Right renal cortex interstitium (tissue), 3 donors: ENCODE data around the gene MYL5. TPM values are rescaled to one million over a fixed set of nuclear protein-coding genes. Genes with fewer than 3 reads are reported as not detected.
"Not testable (repeated sequence)": the region's sequence is repeated elsewhere in the genome, so short reads cannot be mapped to it uniquely, and the experiment has no call there.

Experiments
- DNase-seq, 3 donors: peaks; one replicate each; pipeline ENCODE4 v3.0.0-alpha.2; 2013; ENCODE audit warnings: low read depth in 3 of 3, low spot score in 2 of 3
- polyA plus RNA-seq, 3 donors: library from polyadenylated mRNA; unstranded; fragments of 120-200 nt; gene quantifications; one replicate each; pipeline ENCODE4 v1.2.1, GENCODE V29; 2013; ENCODE audit not compliant: insufficient read length in 3 of 3

MYL5 gene
- polyA plus RNA-seq, 3 donors = 14.1 to 19.6 (median 17.4) TPM

DNA sequence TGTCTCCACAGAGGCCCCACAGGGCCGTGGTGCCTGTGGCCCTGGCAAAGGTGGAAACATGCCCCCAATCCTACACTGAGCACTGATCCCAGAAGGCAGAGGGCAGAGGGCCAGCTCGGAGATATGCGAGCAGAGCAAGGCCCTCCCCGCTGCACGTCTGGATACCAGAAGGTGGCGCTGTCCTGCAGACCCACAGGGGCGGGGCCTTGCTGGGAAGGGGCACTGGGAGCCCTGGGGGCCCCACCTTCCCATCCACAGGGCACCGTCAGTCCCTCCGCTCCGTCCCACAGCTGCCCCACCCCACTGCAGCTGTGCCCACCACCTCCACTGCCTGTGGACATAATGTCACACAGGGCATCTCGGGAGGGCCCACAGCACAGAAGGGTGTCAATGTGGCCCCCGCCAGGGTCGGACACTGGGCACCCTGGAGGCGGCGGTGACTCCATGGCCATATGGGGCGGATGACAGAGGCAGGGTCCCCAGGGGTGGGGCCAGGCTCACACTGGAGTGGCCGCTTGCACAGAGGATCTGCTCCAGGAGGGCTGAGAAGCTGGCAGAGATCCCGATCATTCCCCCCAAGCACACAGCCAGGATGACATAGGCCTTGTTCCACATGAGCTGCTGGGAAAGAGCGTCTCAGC is 9.8 kb downstream of the MYL5 start:
- DNase-seq = no peak

DNA sequence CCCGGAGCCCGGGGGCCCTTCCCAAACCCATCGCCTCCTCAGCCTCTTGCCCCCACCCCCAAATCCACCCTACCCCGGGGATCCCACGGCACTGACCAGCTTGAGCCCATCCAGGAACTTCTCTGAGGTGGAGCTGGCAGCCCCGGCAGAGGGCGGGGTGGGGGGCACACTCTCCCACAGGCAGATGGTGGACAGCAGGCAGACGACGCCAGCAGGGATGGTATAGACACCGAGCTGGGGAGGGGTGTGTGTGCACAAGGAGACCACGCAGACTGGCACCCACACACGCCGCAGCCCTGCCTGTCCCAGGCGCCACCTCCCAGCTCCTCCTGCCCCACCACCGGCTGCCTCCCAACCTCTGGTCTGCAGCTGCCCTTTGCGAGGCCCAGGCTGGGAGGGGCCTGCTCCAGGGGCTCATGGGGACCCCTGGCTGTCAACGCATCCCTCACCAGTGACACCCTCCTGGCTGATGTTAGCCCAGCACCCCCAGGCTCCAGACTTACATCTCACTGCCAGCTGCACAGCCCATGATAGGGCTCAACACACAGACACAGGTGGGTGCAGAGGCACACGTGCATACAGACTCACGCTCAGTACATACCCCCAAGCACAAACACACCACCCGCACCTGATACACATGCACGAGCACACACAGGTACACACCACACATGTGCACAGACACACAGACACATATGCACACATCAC is 10.4 kb downstream of the MYL5 start:
- DNase-seq = no peak

DNA sequence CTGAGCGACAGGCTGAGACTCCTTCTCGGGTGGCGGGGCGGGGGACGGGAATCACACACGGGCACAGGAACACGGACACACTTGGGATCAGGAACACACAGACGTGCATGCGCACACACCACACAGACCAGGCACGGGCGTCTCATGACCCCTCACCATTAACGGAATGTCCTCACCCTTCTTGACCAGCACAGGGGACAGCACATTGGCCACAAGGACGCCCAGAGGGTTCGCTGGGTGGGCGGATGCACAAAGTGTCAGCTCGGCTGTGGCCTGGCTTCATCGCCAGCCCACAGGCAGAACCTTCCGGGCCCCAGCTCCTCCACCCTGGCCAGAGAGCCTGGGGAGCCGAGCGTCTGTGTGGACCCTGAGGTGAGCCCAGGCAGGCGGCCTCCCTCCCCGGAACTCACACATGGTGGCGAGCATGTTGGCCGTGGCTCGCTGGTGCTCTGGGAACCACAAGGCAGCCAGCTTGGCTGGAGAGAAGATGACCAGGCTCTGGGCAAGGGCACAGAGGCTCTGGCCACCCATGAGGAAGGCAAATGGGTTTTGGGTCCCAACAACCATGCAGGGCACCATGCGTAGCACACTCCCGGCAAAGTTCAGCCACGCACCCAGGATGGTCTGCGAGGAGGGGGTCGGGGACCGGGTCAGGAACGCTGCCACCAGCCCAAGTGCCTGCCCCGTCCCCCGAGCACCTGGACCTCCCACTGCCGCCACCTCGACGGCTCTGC is 11.5 kb downstream of the MYL5 start:
- DNase-seq = no peak

GRCh38 chr4:686413-687040 is 12.2 kb downstream of the MYL5 start:
- no peak for DNase-seq

DNA sequence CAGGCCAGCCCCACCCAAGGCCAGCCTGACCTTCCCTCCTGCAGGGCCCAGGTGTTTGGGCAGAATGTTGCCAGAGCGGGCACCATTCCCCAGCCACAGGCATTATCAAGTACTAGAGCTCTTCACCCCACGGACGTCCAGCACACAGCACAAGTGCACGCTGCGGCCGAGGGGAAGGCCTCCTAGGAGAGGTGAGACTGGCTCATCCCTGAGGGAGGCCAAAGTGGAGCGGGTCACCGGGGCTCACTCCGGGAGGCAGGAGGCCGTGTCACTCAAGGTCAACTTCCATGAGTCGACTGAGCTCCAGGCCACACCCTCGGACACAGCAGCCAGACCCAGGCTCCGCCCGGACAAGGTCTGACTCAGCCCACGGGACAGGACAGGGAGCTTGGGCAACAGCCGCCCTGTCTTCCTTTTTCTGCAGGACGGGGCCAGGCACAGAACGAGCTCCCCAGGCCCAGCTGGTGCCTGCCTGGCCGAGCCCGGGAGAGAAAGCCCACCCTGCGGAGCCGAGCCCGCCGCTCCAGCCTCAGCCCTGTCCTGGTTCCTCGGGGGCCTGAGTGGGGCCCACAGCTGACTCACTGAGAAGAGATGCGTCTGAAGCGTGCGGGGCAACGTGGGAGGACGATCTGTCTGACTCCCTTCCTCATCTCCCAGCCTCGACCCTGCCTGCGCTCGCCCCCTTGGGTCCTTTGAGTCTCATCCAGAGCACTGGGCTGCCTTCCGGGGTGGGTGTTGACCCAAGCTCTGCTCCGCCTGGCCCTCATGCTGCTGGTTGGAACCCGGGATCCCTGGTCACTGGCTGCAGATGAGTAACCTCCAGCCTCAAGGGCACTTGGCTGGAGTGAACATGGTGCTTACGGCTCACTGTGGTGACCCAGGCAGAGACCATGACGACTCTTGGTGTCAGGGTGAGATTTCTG is 13.0 kb downstream of the MYL5 start:
- DNase-seq = no peak

GRCh38 chr4:687971-688853 is 13.9 kb downstream of the MYL5 start:
- no peak for DNase-seq

DNA sequence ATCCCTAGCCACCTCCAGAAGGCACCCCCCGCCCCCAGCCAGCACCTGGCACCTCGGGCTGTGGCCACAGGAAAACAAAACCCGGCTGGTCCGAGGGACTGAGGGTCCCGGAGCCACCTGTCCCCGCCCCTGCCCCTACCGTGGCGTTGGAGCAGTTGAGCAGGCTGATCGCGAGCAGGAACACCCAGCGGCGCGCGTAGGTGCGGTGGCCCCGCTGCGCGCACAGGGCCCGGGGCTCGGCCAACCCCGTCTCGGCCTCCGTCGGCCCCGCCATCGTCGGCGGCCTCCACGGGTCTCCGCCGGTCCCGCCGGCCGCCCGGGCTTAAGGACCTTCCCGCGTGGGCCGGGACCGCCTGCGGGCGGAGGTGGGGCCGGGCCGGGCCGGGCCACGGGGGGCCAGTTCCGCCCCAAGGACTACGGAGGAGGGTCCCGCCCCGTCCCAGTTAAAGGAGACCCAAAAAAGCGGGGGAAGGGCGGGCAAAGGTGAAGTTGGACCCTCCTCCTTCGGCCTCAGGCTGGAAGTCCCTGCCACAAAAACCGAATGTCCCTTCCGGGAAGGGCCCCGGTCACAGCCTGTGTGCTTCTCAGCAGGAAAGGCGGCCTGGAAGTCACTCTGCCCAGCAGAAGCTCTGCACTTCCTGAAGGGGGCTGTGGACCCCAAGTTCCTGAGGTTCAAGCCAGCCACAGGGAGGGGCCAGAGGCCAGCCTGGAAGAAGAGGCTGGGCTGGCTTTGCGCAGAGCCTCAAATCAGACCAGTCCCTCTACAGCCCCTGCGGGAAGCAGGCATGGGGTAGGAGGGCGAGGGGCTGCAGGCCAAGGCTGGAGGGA is 14.7 kb downstream of the MYL5 start, which contains the start of gene SLC49A3:
Gene SLC49A3, minus strand, starts transcription at position 298 of the 828 bp plus-strand sequence. Its CDS starts 24 bp downstream, at position 274.
- no peak for DNase-seq

- DNase-seq = no peak
Measured at GRCh38 chr4:689723-690122, 15.4 kb downstream of the MYL5 start.

DNA sequence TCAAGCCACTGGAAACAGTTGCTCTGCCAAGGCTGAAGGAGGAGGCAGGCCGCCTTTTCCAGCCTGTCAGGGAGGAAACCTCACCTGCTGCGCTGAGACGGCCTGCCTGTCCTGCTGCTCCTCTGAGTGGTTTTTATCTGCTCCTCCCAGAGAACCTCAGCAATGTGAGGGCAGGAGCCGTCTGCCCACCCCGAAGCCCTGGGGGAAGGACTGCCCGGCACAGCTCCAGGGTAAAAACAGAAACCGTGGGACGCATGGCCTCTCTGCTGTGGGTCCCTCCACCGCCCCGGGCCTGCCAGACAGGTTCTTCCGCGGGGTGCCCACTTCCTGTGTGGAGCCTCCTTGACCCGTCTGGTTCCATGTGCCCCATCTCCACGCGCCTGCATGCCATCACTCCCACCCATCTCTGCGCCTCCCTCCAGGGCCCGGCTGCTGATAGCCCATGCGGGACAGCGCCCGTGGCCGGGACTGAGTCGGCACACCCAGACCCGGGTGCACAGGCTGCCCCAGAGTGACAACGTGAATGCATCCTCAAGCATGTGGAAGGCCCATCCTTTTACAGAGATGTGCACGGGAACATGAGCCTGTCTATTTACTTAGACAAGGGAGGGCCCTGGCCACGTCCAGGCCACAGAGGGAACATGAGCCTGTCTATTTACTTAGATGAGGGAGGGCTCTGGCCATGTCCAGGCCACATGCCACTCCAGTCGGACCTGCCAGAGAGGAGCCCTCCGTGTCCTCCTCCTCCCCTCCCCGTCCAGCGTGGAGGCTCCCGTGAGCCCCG is 18.6 kb downstream of the MYL5 start:
- no peak for DNase-seq

GRCh38 chr4:694341-694940 is 20.1 kb downstream of the MYL5 start:
- not testable (repeated sequence) for DNase-seq

GRCh38 chr4:699816-700580 is 25.7 kb downstream of the MYL5 start:
- no peak for DNase-seq

DNA sequence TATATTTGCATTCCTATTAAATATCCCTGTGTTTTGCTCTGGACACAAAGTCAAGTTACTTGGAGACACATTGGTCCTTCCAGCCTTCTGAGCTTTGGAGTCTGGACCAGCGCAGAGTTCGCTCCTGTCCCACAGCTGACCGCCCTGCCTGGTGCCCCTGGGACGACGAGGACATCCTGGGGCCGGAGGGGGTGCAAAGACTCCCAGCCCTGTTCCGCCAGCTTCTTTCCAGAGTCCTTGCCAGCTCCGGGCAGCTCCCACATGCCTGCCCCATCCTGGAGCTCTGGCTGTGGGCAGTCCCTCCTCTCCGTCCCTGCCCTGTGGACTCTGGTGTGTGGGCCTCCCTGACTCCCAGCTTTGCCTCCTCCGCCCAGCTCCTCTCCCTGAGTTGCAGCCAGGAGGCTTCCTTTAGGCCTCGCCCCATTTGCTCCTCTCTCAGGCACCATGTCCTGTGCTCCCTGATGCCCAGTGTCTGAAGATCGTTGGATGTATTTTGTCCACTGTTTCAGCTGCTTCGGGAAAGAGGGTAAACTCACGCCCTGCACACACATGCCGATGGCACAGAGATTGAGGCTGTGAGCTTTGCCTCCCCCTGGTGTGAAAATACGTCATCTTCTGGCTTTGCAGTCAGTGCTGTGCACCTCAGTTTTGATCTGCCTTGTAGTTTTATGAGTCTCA is 26.4 kb downstream of the MYL5 start:
- no peak for DNase-seq

DNA sequence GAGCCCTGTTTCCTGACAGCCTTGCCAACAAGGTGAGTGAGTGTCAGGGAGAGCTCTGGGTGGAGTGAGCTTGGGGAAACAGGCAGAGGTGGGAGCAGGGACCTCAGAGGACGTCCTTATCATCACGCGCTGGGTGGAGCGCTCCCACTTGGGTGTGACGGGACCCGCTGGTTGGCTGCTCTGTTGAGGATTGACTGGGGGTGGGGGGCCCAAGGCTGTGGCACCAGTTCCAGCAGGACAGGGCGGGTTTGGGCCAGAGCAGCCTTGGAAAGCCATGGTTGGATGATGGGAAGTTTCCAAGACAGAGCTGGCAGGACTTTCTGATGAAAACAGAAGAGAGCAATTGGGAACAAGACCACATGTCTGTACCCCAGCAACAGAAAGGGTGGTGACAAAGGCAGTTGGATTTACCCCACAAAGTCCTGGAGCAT is 28.3 kb downstream of the MYL5 start:
- DNase-seq = no peak

DNA sequence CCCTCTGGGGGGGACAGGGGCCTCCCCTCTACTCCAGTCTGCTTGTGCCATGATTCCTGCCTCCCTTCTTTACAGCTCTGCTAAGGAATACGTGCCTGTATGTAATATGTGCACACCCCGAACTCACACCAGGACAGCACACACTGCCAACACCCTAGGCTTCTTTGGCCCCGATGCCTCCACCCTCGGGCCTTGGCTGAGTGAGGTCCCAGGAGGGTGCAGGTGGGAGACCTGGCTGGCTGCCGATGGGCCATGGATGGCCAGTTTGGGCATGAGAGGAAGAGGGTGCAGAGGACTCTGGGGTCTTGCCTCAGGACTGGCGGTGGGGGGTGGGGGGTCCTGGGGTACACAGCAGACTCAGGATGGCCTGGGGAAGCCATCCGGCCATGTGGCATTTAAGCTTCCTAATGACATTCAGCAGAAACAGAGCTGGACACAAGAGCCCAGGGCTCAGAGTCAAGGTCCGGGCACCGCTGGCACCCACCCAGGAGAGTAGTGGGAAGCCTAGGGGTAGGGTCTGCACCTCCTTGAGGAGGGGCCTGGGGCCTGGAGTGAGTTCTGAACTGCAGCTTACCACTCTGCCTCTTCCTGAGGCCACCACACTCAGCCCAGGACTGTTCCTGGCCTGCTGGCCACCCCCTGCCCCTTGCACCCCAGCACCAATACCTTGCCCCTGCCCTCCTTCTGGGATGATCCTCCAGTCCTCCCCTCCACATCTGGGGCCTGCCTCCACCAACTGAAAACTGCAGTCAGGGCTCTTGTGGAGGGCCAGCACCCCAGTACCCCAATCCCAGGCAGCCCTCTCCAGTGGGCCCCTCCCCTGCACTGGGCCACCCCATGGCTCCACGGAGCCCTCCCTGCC is 29.2 kb downstream of the MYL5 start:
- DNase-seq = no peak
